NOMO-1 treated with DMSO at 0.1 percent for 48 hours (cell line): ENCODE data around the gene TANC1.

Experiments
- DNase-seq: peaks from one replicate; lab custom pipeline; 2025; ENCODE audit not compliant: unreplicated experiment; lab: John Stamatoyannopoulos, UW

The TANC1 gene

DNA sequence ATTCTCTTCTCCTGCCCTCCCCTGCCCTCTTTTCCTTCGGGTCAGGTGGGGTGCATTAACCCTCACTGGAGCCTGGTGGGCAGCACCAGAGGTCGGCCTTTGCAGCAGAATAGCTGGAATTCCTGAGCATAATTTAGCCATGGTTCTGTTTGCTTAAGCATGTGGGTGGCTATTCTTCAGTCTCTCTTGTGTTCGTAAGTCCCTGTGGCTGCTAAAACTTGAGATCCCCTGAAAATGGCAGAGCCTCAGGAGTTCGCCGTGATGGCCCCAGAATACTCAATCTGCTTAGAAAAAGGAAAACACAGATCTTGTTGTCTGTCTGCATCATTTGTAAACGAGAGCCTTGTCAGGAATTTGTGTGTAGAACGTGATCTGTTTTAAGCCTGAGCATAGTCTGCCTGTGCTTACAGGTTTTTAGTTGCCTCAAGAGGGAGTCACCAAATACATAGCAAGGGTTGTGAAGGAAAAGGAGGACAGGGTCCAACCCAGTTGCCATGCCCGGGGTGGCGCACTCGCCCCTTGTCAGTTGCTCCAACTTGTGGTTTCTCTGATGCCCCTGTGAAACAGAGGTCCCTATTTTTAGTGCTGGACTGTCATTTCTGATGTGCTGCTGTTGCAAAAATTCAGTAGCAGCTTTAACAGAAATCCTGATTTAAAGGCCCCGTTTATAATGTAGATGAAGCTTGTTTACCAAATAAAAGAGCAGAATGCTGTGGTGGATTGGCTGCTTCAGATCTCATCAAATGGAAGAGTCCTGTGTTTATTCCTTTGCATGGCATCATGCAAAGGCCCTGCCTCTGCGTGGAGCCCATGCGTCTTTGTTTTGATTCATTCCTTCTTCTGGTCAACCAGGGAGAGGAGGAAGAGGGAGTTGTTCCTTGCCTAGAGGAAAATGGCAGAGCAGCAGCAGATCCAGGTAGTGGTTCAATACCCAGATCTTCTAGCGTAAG is 243.3 kb downstream of the TANC1 start:
- DNase-seq, result no peak

DNA sequence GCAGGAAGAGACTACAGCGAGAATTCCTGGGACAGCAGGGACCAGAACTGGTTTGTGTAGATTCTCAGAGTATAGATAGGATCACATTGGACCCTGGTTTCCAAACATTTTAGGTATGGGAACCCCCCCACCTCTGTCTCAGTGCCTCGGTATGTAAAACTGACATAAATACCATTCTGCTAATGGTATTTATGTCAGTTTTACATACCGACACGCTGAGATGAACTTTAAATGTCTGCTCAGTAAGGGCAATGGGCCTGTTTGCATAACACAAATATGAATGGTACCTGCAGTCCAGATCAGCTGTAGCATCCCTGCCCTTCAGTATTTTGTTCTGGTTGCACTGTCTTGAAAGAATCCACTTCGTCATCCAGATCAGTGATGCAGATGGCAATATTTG is 244.9 kb downstream of the TANC1 start:
- DNase-seq, result no peak

DNA sequence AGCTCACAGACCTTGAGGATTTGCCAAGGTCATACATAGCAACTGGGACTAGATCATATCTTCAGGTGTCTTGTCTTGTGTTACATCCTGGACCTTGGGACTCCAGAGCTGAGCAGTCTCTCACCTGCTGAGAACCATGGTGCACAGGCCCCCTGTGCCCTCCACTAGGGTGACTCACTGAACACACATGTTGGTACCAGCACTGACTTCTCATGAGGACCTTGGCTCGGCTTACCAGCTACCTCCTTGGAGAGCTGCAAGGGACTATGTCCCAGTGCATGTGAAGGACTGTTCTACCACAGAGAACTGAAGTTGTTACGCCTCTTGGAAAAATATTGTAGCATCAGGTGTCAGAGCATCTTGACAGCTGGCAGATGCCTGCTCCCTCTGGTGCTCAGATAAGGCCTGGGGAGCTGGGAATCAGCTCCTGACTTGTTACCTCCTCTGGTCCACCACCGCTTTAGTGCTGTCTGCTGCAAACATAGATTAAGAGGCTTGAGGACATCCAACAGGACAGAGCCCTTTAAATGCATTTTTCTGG is 246.0 kb downstream of the TANC1 start:
- DNase-seq, result no peak

DNA sequence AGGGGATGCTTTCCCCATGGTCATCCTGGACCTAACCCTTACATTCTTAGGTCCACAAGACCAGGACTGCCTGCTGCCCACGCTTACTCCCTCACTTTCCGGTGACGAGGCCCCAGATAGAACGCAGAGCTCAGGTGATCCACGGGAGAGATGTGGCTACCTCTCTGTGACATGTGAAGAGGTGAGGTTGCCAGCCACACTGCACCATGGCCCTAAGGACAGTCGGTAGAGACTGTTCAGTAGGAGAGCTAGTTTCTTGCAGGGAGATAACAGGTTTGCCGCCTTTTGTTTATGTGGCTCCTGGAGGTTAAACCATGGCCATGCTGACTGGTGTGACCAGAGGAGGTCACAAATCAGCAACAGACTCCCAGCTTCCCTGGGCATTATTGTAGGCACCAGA is 246.7 kb downstream of the TANC1 start:
- no peak for DNase-seq

DNA sequence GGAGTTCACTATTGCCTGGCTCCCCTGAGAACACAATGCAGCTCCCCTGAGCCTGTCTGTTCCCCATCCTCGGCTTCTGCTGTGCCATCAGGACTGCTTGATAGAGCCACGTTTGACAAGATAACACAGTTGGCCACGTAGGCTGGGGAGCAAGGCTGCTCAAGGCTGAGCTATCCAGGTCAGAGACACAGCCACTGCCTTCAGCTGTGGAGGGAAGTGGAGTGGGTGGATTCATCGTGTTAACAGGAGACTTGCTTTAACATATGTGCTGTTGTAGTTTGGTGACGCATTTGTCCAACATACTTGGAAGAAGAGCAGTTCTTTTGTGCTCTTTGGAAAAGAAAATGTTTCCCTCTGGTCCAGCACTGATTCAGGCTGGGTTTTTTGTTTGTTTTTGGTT is 249.2 kb downstream of the TANC1 start:
- no peak for DNase-seq

DNA sequence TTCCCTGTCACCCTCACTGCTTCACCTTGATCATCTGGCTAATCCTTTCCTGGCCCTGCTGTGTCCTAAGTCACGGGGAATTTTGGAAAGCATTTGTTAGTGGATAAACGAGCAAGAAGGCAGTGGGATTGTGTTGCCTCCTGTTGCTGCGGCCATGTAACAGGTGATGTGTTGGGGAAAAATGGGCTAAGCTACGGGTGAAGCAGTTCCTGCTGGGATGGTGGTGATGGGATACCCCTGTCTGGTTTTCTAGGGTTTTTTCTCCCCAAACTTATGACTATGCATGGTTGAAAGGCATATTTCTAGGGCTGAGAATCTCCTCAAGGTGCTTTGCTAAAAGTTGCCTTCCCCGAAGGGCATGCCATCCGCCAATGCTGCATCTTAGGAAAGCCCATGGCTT is 249.9 kb downstream of the TANC1 start:
- no peak for DNase-seq

DNA sequence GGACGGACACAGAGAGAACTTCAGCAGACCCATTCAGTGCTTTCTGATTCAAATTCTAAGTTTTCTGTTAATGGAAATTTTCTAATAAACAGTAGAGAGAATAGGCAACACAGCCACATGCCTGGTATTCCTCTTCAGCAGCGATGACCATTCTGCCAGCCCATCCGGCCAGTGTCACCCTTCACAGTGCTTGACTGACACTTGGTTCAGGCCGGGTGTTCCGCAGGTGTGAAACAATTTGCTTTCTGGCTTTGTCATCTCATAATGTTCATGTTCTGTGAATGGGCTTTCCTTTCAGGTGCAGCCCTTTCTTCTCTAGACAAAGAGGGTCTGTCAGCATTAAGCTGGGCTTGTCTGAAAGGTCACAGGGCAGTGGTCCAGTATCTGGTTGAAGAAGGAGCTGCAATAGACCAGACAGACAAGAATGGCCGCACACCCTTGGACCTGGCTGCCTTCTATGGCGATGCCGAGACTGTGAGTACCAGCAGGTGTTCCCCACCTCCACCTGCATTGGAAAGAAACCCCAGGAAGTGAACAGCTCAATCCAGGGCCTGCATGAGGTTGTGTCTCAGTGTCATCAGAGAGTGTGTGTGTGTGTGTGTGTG is 251.1 kb downstream of the TANC1 start:
- DNase-seq, result no peak

DNA sequence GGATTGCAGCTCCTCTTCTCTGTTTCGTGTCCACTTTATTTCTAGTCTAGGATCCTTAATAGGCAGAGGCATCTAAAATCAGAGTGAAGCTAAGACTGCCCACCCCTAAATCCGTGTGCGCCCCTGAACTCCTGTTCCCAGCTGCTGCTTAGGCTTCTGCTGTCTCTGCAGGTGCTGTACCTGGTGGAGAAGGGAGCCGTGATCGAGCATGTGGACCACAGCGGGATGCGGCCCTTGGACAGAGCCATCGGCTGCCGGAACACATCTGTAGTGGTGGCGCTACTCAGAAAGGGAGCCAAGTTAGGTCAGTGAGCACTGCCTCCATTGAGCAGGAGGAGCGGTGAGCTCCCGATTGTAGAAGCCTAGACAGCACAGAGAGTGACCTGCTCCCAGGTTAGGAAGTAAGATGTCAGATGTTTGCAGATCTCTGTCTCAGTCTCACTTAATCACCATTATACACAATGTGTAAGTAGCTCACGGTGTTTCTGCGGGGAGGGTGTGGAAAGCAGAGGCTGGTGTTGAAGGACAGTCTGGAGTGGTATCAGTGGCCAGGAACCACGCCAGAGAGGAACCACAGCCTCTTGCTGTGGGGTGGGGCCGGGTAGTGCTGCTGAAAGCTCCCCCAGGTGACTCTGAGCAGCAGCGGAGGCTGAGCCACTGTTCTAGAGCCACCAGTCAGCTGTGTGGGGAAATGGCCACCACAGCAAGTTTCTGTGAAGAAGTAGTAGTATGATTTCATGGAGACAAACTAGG is 255.8 kb downstream of the TANC1 start:
- DNase-seq, result no peak

DNA sequence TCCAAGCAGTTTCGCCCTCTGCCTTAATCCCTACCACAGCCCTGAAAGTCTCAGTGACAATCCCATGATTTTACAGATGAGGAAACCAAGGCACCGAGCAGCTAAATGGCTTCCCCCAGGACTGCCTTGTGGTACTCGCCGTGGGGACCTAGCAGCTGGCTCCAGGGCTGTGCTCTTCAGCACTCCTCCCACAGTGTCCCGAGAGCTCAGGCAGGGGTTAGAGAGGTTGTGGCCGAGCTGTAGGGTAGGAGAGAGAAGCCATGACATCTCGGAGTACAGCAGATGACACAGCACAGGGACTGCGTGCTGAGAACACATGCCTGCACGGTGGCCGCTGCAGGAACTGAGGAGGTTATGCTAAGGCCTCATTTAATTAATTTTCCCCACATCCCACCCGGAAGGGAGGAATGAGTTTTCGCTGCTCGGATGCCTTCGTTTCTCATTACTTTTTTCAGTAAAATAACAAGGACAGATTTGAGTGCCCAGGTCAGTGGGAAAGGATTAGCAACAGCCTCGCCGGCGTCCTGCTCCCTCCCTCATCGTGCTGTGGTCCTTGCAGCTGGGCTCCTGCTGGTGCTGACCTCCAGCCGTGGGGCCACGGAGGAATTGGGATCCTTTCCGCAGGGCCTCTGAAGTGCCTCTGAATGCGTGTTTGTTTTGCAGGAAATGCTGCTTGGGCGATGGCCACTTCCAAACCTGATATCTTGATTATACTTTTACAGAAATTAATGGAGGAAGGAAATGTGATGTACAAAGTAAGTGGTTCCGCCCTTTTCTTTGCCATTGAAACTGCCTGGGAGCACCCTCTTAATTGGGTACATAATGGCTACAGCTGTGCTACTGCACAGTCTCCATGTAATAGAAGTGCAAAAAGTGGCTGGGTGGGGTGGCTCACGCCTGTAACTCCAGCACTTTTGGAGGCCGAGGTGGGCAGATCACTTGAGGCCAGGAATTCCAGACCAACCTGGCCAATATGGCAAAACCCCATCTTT is 256.9 kb downstream of the TANC1 start:
- no peak for DNase-seq

DNA sequence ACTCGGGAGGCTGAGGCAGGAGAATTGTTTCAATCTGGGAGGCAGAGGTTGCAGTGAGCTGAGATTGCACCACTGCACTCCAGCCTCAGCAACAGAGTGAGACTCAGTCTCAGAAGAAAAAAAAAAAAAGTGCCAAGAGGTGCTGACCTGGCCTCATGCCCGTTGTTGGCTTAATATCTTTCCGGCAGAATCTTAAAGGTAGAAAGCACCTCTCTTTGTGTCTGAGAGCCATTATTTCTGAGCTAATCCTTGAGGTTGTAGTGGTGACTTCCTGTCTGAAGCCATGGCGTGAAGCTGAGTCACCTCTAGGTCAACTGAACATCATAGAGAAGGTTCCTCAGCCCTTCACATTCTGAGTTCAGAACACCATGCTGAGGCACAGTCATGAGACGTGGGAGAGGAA is 257.6 kb downstream of the TANC1 start:
- DNase-seq, result peak; percentile 76

DNA sequence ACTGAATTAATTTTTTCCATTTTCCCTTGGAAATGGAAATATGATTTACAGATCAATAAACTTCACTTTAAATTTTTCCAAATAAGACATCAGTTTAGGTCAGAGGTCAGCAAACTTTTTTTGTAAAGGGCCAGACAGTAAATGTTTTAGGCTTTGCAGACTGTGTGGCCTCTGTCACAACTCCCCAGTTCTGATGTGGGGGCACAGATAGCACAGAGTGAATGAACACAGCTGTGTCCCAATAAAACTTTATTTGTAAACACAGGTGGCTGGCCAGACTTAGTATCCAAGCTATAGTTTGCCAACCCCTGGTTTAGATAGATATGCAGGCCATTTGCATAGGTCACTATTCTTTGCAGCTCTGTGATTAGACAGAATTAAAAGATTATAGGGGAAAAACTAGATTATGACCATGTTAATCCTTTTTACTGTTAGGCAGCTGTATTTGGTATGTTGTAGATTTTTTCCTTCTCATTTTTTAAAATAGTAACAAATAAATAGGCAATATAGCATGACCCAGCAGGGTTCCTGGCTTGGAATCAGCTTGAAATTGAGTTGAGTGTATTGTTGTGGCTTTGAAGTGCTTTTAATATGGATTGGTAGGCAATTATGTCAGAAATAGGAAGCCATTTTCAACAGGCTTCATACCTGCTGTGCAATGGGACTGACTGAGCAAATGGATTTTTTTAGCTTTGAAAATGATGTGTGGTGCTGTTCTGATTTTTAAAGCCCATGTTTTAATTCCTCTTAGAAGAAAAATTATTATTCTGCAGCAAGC is 258.4 kb downstream of the TANC1 start:
- DNase-seq, result no peak

DNA sequence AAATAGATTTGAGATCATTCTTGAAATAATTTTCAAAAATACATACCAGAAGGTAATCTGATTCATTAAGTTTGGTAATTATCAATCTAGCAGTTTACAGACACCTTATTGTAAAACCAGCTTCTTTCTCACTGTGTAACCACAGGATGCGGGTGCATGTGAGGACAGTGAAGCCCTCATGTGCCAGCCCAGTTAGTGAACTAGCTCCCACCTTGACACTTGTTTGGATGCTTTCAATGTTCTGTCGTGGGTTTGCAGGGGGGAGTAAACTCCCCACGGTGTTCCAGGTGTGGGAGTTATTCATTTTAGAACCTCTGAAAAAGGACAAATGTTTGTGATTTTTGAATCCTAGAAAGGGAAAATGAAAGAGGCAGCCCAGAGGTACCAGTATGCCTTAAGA is 259.0 kb downstream of the TANC1 start:
- no peak for DNase-seq

DNA sequence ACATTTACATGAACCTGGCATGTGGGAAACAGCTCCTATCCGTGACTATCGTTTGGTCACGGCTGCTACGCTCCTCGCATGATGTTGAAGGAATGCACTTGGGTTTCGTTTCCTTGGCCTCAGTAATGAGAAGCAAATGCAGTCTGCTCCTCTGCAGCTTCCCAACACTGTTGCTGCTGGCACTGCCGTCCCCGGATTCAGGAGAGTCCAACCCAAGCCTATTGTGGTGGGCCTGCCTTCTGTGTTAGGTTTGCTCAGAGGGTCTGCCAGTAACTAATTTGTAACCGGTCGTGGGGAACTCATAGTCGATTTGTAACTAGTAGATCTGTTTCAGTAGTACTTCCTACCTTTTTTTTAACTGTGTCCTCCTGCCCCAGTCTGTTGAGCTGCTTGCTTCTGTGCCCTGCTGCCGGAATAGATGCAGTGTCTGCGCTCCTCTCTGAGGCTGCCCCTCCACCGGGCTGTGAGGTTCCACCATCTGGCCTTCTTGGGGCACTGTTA is 259.7 kb downstream of the TANC1 start:
- DNase-seq, result no peak

DNA sequence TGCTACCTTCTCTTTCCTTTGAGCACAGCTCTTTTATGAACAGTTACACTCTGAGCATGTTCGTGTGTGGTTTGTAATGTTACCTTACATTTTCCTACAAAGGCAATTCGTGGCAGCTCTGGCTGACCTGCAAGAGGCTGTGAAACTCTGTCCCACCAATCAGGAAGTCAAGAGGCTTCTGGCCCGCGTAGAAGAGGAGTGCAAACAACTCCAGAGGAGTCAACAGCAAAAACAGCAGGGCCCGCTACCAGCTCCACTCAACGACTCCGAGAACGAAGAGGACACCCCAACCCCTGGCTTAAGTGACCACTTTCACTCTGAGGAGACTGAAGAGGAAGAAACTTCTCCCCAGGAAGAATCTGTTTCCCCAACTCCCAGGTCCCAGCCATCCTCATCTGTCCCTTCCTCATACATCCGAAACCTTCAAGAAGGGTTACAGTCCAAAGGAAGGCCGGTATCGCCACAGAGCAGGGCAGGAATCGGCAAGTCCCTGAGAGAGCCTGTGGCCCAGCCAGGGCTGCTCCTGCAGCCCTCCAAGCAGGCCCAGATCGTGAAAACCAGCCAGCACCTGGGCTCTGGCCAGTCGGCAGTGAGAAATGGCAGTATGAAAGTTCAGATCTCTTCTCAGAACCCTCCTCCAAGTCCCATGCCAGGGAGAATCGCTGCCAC is 261.2 kb downstream of the TANC1 start:
- no peak for DNase-seq

DNA sequence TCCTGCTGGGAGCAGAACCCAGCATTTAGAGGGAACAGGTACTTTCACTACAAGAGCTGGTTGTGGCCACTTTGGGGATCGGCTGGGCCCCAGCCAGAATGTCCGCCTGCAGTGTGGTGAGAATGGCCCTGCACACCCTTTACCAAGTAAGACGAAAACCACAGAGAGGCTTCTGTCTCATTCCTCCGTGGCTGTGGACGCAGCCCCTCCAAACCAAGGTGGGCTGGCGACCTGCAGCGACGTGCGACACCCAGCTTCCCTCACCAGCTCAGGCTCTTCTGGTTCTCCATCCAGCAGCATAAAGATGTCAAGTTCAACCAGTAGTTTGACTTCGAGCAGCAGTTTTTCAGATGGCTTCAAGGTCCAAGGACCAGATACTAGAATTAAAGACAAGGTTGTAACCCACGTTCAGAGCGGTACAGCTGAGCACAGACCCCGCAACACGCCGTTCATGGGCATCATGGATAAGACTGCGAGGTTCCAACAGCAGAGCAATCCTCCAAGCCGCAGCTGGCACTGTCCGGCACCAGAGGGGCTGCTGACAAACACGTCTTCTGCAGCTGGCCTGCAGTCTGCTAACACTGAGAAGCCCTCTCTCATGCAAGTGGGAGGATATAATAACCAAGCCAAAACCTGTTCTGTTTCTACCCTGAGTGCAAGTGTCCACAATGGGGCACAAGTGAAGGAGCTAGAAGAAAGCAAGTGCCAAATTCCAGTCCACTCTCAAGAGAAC is 261.9 kb downstream of the TANC1 start:
- DNase-seq, result no peak

DNA sequence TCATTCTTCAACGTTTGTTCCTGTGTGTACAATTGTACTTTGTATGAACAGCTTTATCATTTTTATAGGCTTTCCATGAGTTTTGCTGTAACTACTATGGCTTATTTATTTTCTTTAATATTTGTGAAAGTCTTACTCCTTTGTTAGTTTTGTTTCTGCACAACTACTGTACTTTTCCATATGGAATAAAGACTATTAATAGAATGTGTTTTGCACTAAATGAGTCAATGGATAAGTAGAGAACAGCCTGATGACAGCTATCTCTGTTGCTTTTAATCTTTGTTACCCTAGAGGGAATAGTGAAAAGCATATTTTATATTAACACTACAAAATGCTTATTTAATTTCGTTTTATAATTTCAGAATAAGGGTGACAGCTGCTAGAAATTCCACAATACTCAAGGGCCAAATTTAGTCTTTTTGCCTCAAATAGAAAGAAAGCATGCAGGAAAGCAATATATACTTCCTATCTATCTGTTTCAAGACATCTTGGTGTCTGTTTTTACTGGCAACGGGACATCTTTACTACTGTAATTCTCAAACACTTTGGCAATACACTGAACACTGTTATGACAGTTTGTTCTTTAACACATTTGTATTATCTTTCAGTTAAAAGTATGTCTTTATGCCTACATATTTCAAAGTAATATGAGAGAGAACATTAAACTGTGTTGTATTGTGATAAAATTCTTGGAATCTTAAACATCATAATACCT is 264.2 kb downstream of the TANC1 start:
- DNase-seq, result no peak

DNA sequence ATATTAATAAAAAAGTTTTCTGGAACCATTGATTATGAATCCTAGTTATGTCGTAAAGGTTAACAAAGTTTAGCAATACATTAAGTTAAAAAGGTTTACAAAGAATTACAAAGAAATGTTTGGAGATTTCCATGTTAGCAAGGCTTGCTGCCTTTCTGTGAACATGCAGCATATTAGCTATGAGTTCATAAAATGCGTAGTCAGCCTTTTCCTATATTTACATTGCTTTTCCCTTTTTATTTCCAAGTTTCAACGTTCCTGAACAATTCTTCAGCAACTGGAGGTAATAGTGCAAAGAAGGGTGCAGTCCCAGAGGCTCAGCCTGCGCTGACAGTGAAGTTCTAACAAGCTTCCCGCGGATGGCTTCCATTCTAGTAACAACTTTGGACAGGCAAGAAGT is 266.4 kb downstream of the TANC1 start:
- DNase-seq, result no peak

DNA sequence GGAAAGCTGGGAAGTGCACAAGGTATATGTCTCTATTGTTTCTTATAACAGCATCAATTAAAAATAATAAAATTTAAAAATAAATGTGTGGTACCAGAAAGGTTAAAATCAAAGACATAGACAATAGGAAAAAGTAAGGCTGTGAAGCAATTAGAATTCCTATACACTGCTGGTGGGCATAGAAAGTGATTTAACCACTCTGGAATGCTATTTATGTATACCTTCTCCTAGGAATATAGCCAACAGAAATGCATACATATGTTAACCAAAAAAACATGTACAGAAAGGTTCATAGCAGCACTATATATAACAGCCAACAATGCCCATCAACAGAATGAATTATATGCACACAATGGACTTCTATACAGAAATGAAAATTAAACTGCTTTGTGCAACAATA is 275.1 kb downstream of the TANC1 start:
- no peak for DNase-seq
